Thoracic aorta (tissue), 2 donors: ENCODE measurements around the gene ABCC12. TPM values are rescaled to one million over a fixed set of nuclear protein-coding genes. Genes with fewer than 3 reads are reported as not detected.

Experiments
- ATAC-seq: fragments of 150-250 bp; one replicate; pipeline ENCODE4 v1.8.0; 2017; ENCODE audit warnings: low read depth; ENCODE audit not compliant: insufficient number of reproducible peaks, low FRiP score
- DNase-seq: peaks from one replicate; pipeline ENCODE4 v3.0.0-alpha.2; 2020; ENCODE audit warnings: low spot score
- H3K27ac ChIP-seq, 2 donors: fragments of 200-600 bp; sonication (generic); 1 replicate in 1 of 2; 2 replicates in 1 of 2; pipeline ENCODE4 v1.5.1; 2016; ENCODE audit warnings: mild to moderate bottlenecking in 2 of 2, moderate library complexity in 2 of 2
- H3K27me3 ChIP-seq: fragments of 200-600 bp; sonication (generic); replicated peaks from 2 replicates; pipeline ENCODE4 v1.6.0; 2016; ENCODE audit warnings: mild to moderate bottlenecking; ENCODE audit not compliant: insufficient read depth
- H3K36me3 ChIP-seq: fragments of 200-600 bp; sonication (generic); one replicate; pipeline ENCODE4 v1.5.1; 2016
- H3K4me1 ChIP-seq, 2 donors: fragments of 200-600 bp; sonication (generic); 1 replicate in 1 of 2; 2 replicates in 1 of 2; pipeline versions ENCODE4 v1.5.1 to v1.6.0; 2016; ENCODE audit warnings: low read depth in 2 of 2, mild to moderate bottlenecking in 1 of 2; ENCODE audit not compliant: control insufficient read depth in 1 of 2
- H3K4me3 ChIP-seq: fragments of 200-600 bp; sonication (generic); 2 replicates; pipeline ENCODE4 v1.5.1; 2016; ENCODE audit warnings: mild to moderate bottlenecking
- H3K9me3 ChIP-seq: fragments of 200-600 bp; sonication (generic); 2 replicates; pipeline ENCODE4 v1.5.1; 2016
- total RNA-seq, 2 donors: library from RNA; depleted of rRNA; stranded (reverse); fragments of >200 nt; gene quantifications; one replicate each; pipeline versions ENCODE4 v1.1.0 to v1.2.3, GENCODE V29; 2016
- TF ChIP-seq, protein P1 (sequence below): fragments of 200-600 bp; sonication (generic); IDR thresholded peaks from one replicate; pipeline ENCODE4 v1.5.1; 2019; ENCODE audit warnings: antibody characterized with exemption

ABCC12 gene
- total RNA-seq, 2 donors from 2014 or later: not detected

DNA sequence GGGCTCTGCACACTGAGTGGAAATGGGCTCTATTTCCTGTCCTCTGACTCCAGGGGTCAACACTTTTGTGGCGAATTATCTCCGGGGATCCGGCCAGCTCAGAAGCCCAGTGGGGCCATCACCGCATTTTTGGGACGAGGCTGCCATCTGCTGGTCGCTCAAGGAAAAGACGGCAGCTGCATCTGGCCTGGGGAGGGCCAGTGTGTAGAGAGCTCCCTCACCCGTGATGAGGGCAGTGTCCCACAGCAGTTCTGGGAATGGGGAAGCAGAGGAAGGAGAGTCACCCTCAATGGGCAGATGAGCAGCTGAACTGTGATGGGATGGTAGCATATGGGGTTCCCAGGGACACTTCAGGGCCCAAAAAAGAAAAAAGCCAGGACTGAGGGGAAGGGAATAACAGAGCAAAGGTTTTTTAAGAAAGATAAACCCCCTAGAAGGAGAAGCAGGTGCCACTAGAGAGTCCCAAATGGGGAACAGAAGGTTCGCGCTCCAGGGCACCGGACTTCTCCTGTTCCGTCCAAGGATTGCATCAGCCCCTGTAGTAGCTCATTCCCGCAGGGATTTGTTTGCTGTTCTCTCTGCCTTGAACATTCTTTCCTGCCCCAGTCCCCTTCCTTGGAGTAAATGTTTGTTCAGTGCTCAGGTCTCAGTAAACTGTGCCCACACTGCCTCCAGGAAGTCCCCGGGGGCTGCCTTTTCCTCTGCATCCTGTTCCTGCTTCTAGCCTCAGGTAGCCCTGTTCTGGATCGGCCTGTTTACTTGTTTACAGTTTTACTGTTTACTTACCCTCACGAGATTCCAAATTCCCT, 9.3 kb upstream of the ABCC12 start:
- ATAC-seq (peak; percentile 77), DNase-seq (peak; percentile 24)
- Histone ChIP-seq H3K4me3 (no peak overlapping the region), H3K27me3 (no peaks in the 10 kb centered on the region), H3K27ac (no peak overlapping the region), H3K9me3 (no peaks in the 10 kb centered on the region), H3K4me1 (no peaks in the 10 kb centered on the region), H3K36me3 (no peaks in the 10 kb centered on the region)
- TF ChIP-seq, protein P1, sequence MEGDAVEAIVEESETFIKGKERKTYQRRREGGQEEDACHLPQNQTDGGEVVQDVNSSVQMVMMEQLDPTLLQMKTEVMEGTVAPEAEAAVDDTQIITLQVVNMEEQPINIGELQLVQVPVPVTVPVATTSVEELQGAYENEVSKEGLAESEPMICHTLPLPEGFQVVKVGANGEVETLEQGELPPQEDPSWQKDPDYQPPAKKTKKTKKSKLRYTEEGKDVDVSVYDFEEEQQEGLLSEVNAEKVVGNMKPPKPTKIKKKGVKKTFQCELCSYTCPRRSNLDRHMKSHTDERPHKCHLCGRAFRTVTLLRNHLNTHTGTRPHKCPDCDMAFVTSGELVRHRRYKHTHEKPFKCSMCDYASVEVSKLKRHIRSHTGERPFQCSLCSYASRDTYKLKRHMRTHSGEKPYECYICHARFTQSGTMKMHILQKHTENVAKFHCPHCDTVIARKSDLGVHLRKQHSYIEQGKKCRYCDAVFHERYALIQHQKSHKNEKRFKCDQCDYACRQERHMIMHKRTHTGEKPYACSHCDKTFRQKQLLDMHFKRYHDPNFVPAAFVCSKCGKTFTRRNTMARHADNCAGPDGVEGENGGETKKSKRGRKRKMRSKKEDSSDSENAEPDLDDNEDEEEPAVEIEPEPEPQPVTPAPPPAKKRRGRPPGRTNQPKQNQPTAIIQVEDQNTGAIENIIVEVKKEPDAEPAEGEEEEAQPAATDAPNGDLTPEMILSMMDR: peak; percentile 70

DNA sequence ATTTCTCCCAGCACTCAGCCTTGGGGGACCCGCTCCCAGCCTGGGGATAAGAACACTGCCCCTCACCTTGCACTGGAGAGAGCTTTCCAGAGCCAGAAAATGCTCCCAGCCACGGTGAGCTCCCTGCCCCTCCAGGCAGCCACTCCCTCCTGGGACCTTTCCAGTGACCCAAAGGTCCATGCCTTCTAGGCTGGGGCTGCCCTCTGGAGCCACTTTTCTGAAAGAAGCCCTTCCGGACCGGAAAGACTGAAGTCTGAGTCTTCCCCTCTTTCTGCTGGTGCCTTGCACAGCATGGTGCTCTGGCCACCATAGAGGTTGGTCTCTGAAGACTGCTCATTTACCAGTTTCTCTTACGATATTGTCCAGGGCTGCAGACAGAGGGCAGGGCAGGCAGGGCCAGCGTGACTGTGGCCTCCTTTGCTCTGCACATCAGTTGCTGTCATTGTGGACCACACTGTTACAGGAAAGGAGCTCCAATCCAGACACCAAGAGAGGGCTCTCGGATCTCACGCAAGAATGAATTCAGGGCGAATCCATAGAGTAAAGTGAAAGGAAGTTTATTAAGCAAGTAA, 7.1 kb upstream of the ABCC12 start:
- ATAC-seq: no peak
- H3K36me3 ChIP-seq: no peaks in the 10 kb centered on the region
- H3K9me3 ChIP-seq: no peaks in the 10 kb centered on the region
- DNase-seq: no peak
- H3K27me3 ChIP-seq: no peaks in the 10 kb centered on the region
- no peaks in the 10 kb centered on the region for H3K4me1 ChIP-seq
- no peak overlapping the region for H3K27ac ChIP-seq
- no peak overlapping the region for H3K4me3 ChIP-seq
- TF ChIP-seq, protein P1: no peak

DNA sequence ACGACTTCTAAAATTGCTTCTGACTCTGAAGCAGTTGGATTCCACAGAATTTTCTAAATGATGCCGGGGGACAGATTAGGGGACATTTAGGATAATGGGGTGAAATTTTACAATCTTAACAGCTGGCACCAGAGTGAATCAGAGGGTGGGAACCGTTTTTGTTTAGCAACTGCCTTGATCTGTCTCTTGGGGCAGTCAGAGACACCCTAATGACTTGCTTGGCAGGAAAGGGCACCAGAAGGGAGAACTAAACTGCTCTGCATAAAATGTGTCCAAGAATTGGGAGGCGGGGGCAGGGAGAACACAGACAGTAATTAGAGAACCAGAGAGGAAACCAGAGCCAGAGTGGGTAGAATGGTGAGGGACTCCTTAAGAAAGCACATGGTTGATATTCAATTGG, 6.1 kb upstream of the ABCC12 start:
- no peak overlapping the region for H3K4me3 ChIP-seq
- ATAC-seq: no peak
- H3K4me1 ChIP-seq: no peaks in the 10 kb centered on the region
- H3K9me3 ChIP-seq: no peaks in the 10 kb centered on the region
- no peaks in the 10 kb centered on the region for H3K27me3 ChIP-seq
- H3K36me3 ChIP-seq: no peaks in the 10 kb centered on the region
- no peak for DNase-seq
- no peak overlapping the region for H3K27ac ChIP-seq
- TF ChIP-seq, protein P1: no peak

DNA sequence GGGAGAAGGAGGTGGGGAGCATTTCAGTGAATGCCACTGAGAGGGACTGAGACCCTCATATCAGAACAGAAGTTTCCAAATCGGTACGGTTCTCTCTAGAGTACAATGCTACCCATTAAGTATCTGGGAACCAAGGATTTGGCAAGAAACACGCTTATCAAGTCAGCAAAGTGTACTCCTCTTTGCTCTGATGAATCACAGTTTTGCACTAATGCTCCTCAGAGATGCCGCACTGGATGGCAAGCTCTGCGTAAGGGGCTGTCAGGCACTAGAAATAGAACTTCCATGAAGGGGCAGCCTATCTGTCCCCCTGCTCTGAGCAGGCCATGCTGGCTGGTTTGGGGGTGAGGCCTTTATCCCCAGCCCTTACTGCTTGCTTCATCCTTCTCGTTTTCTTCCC, 4.8 kb upstream of the ABCC12 start:
- TF ChIP-seq, protein P1: no peak
- Histone ChIP-seq H3K27ac (no peak overlapping the region), H3K9me3 (no peaks in the 10 kb centered on the region), H3K4me3 (no peak overlapping the region), H3K36me3 (no peaks in the 10 kb centered on the region), H3K4me1 (no peaks in the 10 kb centered on the region), H3K27me3 (no peaks in the 10 kb centered on the region)
- ATAC-seq (no peak), DNase-seq (no peak)

DNA sequence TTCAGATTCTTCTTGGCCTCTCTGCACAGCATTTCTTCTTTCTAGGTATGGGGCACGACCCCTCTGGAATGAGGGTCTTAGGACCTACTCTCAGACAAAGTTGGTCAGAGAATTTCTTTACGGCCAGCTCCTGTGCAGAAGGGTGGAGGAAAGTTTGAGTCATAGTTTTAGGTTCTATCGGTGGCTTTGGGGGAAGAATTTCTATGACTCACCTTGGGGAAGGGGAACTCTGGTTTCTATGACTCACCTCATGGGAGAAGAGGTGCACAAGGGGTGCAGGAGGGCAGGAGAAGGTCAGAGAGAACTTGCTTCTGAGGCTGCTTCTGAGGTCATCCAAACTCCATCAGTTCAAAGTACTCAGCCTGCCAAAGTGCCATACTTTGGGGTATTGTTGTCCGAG, 2.5 kb upstream of the ABCC12 start:
- TF ChIP-seq, protein P1: no peak
- Histone ChIP-seq H3K36me3 (no peaks in the 10 kb centered on the region), H3K27me3 (no peaks in the 10 kb centered on the region), H3K27ac (no peak overlapping the region), H3K9me3 (no peaks in the 10 kb centered on the region), H3K4me1 (no peaks in the 10 kb centered on the region), H3K4me3 (no peak overlapping the region)
- DNase-seq: no peak
- no peak for ATAC-seq
